NCI-H1048 (cell line): Measurements from ENCODE around the gene CIC.
"Not testable (repeated sequence)": the region's sequence is repeated elsewhere in the genome, so short reads cannot be mapped to it uniquely, and the experiment has no call there.

Experiments
- DNase-seq: peaks from one replicate; lab custom pipeline; 2025; lab: John Stamatoyannopoulos, UW

The CIC gene

GRCh38 chr19:42333975-42334696 is 65.1 kb downstream of the CIC start:
- DNase-seq: no peak

GRCh38 chr19:42334697-42335373 is 65.8 kb downstream of the CIC start:
- no peak for DNase-seq

- no peak for DNase-seq
Measured at GRCh38 chr19:42335374-42335936, 66.4 kb downstream of the CIC start.

GRCh38 chr19:42335971-42336370 is 66.9 kb downstream of the CIC start:
- no peak for DNase-seq

- not testable (repeated sequence) for DNase-seq
Measured at GRCh38 chr19:42339126-42339860, 70.2 kb downstream of the CIC start.

- DNase-seq: not testable (repeated sequence)
Measured at GRCh38 chr19:42339922-42340321, 70.9 kb downstream of the CIC start.

GRCh38 chr19:42343344-42344110 is 74.5 kb downstream of the CIC start:
- no peak for DNase-seq

GRCh38 chr19:42344336-42344893 is 75.4 kb downstream of the CIC start:
- no peak for DNase-seq
